Measurements from ENCODE around the gene SHISA7.

DNA sequence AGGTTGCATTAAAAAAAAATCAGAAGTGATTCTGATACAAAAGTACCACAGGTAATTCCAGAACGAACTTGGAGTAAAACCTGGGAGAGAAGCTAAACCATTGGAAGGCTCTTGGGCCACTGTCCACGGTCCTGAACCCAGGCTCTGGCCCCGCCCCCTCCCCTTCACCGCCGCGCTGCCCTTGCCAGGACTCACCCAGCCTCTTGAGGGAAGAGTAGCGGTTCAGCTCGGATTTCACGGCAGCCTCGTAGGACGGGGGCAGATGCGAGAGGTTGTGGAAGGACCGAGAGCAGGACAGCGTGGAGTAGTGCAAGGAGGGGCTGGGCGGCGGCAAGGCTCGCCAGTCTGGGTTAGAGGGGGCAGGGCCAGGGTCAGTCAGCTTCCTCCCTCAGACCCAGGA, 5.7 kb downstream of the SHISA7 start:
- TF ChIP-seq EP300 (IDR thresholded peaks at IDR 0.05; ENCODE audit: borderline replicate concordance) (no peak), TEAD4 (IDR thresholded peaks at IDR 0.05) (no peak), CREB1 (IDR thresholded peaks at IDR 0.05; ENCODE audit: low read depth) (no peak), RAD21 (IDR thresholded peaks at IDR 0.05; ENCODE audit: low read depth) (no peak), EGR1 (IDR thresholded peaks at IDR 0.05) (no peak)
- TF ChIP-seq, protein P1, sequence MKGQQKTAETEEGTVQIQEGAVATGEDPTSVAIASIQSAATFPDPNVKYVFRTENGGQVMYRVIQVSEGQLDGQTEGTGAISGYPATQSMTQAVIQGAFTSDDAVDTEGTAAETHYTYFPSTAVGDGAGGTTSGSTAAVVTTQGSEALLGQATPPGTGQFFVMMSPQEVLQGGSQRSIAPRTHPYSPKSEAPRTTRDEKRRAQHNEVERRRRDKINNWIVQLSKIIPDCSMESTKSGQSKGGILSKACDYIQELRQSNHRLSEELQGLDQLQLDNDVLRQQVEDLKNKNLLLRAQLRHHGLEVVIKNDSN (IDR thresholded peaks at IDR 0.05), result no peak
- TF ChIP-seq, protein P2, sequence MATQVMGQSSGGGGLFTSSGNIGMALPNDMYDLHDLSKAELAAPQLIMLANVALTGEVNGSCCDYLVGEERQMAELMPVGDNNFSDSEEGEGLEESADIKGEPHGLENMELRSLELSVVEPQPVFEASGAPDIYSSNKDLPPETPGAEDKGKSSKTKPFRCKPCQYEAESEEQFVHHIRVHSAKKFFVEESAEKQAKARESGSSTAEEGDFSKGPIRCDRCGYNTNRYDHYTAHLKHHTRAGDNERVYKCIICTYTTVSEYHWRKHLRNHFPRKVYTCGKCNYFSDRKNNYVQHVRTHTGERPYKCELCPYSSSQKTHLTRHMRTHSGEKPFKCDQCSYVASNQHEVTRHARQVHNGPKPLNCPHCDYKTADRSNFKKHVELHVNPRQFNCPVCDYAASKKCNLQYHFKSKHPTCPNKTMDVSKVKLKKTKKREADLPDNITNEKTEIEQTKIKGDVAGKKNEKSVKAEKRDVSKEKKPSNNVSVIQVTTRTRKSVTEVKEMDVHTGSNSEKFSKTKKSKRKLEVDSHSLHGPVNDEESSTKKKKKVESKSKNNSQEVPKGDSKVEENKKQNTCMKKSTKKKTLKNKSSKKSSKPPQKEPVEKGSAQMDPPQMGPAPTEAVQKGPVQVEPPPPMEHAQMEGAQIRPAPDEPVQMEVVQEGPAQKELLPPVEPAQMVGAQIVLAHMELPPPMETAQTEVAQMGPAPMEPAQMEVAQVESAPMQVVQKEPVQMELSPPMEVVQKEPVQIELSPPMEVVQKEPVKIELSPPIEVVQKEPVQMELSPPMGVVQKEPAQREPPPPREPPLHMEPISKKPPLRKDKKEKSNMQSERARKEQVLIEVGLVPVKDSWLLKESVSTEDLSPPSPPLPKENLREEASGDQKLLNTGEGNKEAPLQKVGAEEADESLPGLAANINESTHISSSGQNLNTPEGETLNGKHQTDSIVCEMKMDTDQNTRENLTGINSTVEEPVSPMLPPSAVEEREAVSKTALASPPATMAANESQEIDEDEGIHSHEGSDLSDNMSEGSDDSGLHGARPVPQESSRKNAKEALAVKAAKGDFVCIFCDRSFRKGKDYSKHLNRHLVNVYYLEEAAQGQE (IDR thresholded peaks at IDR 0.05; ENCODE audit: low read depth), result peak; percentile 98

Data from Ishikawa (cell line).